SK-N-SH (cell line): ENCODE measurements around the gene TSC2.
"Not testable (repeated sequence)": the region's sequence is repeated elsewhere in the genome, so short reads cannot be mapped to it uniquely, and the experiment has no call there.

Source experiments
- EP300 ChIP-seq, 2 experiments: IDR thresholded peaks; 2 replicates each; pipeline versions ENCODE4 v1.4.0 to v1.6.1; 2012; ENCODE audit warnings: borderline replicate concordance in 1 of 2, low read depth in 1 of 2, low read length in 1 of 2
- EZH2phosphoT487 ChIP-seq: fragments of 200-600 bp; sonication (generic); IDR thresholded peaks from 2 replicates; pipeline ENCODE4 v1.6.1; 2017; ENCODE audit warnings: low read depth, mixed run types, mild to moderate bottlenecking, antibody characterized with exemption, moderate library complexity, borderline replicate concordance
- JUND ChIP-seq: IDR thresholded peaks from 2 replicates; pipeline ENCODE4 v1.4.0; 2012
- MXI1 ChIP-seq: IDR thresholded peaks from 2 replicates; pipeline ENCODE4 v1.6.1; 2012; ENCODE audit warnings: mild to moderate bottlenecking, low read depth, low read length, improper control_type of control experiment
- NFIC ChIP-seq: IDR thresholded peaks from 2 replicates; pipeline ENCODE4 v1.4.0; 2012; ENCODE audit warnings: borderline replicate concordance
- TAF1 ChIP-seq: IDR thresholded peaks from 2 replicates; pipeline ENCODE4 v1.6.1; 2012; ENCODE audit warnings: low read depth, mild to moderate bottlenecking, low read length, moderate library complexity, borderline replicate concordance
- TF ChIP-seq, protein P1 (sequence below): IDR thresholded peaks from 2 replicates; pipeline ENCODE4 v1.6.1; 2012; ENCODE audit warnings: mild to moderate bottlenecking, low read depth, low read length, moderate library complexity
- TF ChIP-seq, protein P2 (sequence below): fragments of 200-600 bp; sonication (generic); IDR thresholded peaks from 2 replicates; pipeline ENCODE4 v1.6.1; 2017; ENCODE audit warnings: antibody characterized with exemption, mild to moderate bottlenecking, moderate library complexity

DNA sequence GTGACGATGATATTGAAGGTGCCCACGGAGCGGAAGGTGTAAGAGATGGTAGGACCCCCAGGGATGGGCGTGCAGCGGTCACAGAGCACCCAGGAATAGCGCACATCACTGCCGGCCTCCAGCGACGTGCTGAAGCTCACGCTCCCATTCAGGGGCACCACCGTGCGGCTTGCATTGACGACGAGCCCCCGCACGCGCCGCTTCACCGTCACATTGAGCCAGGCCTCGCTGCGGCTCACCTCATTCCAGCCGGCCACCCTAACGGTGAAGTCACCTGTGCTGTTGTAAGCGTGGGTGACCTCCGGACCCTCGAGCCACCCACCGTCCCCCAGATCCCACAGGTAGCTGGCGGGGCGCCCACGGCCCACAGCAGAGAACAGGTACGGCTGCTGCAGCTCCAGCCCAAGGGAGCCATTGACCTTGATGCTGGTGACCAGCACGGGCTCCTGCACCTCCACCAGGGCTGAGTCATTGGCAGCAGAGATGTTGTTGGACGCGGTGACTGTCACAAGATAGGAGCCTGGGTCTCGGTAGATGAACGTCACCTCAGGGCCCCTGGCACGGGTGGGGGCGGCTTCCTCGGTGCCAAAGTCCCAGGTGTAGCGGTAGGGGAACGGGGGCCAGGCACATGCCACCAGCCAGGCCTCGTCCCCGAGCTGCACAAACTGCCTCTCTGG lies 62.7 kb downstream of the TSC2 start:
- TF ChIP-seq, protein P1, sequence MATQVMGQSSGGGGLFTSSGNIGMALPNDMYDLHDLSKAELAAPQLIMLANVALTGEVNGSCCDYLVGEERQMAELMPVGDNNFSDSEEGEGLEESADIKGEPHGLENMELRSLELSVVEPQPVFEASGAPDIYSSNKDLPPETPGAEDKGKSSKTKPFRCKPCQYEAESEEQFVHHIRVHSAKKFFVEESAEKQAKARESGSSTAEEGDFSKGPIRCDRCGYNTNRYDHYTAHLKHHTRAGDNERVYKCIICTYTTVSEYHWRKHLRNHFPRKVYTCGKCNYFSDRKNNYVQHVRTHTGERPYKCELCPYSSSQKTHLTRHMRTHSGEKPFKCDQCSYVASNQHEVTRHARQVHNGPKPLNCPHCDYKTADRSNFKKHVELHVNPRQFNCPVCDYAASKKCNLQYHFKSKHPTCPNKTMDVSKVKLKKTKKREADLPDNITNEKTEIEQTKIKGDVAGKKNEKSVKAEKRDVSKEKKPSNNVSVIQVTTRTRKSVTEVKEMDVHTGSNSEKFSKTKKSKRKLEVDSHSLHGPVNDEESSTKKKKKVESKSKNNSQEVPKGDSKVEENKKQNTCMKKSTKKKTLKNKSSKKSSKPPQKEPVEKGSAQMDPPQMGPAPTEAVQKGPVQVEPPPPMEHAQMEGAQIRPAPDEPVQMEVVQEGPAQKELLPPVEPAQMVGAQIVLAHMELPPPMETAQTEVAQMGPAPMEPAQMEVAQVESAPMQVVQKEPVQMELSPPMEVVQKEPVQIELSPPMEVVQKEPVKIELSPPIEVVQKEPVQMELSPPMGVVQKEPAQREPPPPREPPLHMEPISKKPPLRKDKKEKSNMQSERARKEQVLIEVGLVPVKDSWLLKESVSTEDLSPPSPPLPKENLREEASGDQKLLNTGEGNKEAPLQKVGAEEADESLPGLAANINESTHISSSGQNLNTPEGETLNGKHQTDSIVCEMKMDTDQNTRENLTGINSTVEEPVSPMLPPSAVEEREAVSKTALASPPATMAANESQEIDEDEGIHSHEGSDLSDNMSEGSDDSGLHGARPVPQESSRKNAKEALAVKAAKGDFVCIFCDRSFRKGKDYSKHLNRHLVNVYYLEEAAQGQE: not testable (repeated sequence)
- TF ChIP-seq, protein P2, sequence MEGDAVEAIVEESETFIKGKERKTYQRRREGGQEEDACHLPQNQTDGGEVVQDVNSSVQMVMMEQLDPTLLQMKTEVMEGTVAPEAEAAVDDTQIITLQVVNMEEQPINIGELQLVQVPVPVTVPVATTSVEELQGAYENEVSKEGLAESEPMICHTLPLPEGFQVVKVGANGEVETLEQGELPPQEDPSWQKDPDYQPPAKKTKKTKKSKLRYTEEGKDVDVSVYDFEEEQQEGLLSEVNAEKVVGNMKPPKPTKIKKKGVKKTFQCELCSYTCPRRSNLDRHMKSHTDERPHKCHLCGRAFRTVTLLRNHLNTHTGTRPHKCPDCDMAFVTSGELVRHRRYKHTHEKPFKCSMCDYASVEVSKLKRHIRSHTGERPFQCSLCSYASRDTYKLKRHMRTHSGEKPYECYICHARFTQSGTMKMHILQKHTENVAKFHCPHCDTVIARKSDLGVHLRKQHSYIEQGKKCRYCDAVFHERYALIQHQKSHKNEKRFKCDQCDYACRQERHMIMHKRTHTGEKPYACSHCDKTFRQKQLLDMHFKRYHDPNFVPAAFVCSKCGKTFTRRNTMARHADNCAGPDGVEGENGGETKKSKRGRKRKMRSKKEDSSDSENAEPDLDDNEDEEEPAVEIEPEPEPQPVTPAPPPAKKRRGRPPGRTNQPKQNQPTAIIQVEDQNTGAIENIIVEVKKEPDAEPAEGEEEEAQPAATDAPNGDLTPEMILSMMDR: not testable (repeated sequence)
- TF ChIP-seq NFIC; EZH2phosphoT487; TAF1; JUND; EP300 (IDR thresholded peaks at IDR 0.05; ENCODE audit: borderline replicate concordance in 1 of 2, low read depth in 1 of 2, low read length in 1 of 2); MXI1: not testable (repeated sequence)
